Measurements from ENCODE around the gene CD209. TPM values are rescaled to one million over a fixed set of nuclear protein-coding genes. Genes with fewer than 3 reads are reported as not detected.

Gene CD209
- total RNA-seq, 2 experiments from 2014 or later, result not detected

DNA sequence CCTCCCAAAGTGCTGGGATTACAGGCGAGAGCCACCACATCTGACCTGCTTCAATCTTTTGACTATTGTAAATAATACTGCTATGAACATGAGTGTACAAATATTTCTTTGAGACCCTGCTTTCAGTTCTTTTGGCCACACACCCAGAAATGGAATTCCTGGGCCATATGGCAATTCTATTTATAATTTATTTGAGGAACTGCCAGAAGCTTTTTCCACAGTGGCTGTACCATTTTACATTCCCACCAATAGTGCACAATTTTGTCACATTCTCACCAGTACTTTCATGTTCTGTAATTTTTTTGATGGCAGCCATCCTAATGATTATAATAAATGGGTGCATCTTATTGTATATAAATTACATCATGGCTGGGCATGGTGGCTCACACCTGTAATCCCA is 31.7 kb downstream of the CD209 start:
- Mint-ChIP-seq H3K27ac (no peak overlapping the region), H3K36me3 (ENCODE audit: low read depth) (no peaks in the 10 kb centered on the region), H3K27me3 (no peaks in the 10 kb centered on the region), H3K9me3 (no peaks in the 10 kb centered on the region), H3K4me3 (no peak overlapping the region), H3K4me1 (ENCODE audit: low read depth) (no peaks in the 10 kb centered on the region)
- intact Hi-C loops (cut with DNase I, micrococcal nuclease), result no loop called here
- H3K27ac ChIP-seq (ENCODE audit: low read depth in 1 of 2, low read length in 2 of 2), result no peak overlapping the region
- TF ChIP-seq, protein P1, sequence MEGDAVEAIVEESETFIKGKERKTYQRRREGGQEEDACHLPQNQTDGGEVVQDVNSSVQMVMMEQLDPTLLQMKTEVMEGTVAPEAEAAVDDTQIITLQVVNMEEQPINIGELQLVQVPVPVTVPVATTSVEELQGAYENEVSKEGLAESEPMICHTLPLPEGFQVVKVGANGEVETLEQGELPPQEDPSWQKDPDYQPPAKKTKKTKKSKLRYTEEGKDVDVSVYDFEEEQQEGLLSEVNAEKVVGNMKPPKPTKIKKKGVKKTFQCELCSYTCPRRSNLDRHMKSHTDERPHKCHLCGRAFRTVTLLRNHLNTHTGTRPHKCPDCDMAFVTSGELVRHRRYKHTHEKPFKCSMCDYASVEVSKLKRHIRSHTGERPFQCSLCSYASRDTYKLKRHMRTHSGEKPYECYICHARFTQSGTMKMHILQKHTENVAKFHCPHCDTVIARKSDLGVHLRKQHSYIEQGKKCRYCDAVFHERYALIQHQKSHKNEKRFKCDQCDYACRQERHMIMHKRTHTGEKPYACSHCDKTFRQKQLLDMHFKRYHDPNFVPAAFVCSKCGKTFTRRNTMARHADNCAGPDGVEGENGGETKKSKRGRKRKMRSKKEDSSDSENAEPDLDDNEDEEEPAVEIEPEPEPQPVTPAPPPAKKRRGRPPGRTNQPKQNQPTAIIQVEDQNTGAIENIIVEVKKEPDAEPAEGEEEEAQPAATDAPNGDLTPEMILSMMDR (IDR thresholded peaks at IDR 0.05), result no peak
- DNase-seq (no peak), ATAC-seq (ENCODE audit: poor library complexity) (no peak)
- CTCF ChIA-PET, result no interaction called here
- no peaks in the 10 kb centered on the region for H3K27me3 ChIP-seq (ENCODE audit: control insufficient read depth in 1 of 2, insufficient read depth in 2 of 2, low read length in 2 of 2)
- peaks cover 11% of the 10 kb centered on the region for H3K4me1 ChIP-seq (ENCODE audit: insufficient read depth, low read length)
- peaks cover 0 to 5% of the 10 kb centered on the region in 2 experiments for H3K9me3 ChIP-seq (ENCODE audit: control insufficient read depth in 1 of 2, insufficient read depth in 1 of 2, low read length in 2 of 2)
- no peaks in the 10 kb centered on the region for H3K36me3 ChIP-seq (ENCODE audit: insufficient read depth, low read length)
- POLR2A ChIA-PET, result no interaction called here
- H3K4me3 ChIP-seq (ENCODE audit: low read length), result no peak overlapping the region

DNA sequence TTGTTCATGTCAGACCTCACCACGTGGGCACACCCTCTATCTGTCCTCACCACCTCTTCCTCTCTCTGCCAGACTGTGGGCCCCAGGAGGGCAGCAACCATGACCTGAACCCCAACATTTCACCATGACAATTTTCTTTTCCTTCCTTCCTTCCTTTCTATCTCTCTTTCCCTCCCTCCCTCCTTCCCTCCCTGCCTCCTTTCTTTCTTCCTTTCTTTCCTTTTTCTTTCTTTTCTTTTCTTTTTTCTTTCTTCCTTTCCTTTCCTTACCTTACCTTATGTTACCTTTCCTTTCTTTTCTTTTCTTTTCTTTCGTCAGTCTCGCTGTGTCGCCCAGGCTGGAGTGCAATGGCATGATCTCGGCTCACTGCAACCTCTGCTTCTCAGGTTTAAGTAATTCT is 36.7 kb downstream of the CD209 start:
- TF ChIP-seq, protein P1 (IDR thresholded peaks at IDR 0.05), result no peak
- Histone ChIP-seq H3K9me3 (ENCODE audit: control insufficient read depth in 1 of 2, insufficient read depth in 1 of 2, low read length in 2 of 2) (no peaks in the 10 kb centered on the region), H3K4me1 (ENCODE audit: insufficient read depth, low read length) (peaks cover 34% of the 10 kb centered on the region), H3K36me3 (ENCODE audit: insufficient read depth, low read length) (no peaks in the 10 kb centered on the region), H3K27ac (ENCODE audit: low read depth in 1 of 2, low read length in 2 of 2) (no peak overlapping the region), H3K27me3 (ENCODE audit: control insufficient read depth in 1 of 2, insufficient read depth in 2 of 2, low read length in 2 of 2) (no peaks in the 10 kb centered on the region), H3K4me3 (ENCODE audit: low read length) (no peak overlapping the region)
- H3K4me3 Mint-ChIP-seq, result no peak overlapping the region
- ChIA-PET POLR2A (no interaction called here), CTCF (no interaction called here)
- no peaks in the 10 kb centered on the region for H3K36me3 Mint-ChIP-seq (ENCODE audit: low read depth)
- no peaks in the 10 kb centered on the region for H3K27me3 Mint-ChIP-seq
- H3K4me1 Mint-ChIP-seq (ENCODE audit: low read depth), result peaks cover 21% of the 10 kb centered on the region
- DNase-seq (no peak), ATAC-seq (ENCODE audit: poor library complexity) (no peak)
- H3K9me3 Mint-ChIP-seq, result no peaks in the 10 kb centered on the region
- intact Hi-C loops (cut with DNase I, micrococcal nuclease), result no loop called here
- H3K27ac Mint-ChIP-seq, result peak overlapping the region; percentile 34

DNA sequence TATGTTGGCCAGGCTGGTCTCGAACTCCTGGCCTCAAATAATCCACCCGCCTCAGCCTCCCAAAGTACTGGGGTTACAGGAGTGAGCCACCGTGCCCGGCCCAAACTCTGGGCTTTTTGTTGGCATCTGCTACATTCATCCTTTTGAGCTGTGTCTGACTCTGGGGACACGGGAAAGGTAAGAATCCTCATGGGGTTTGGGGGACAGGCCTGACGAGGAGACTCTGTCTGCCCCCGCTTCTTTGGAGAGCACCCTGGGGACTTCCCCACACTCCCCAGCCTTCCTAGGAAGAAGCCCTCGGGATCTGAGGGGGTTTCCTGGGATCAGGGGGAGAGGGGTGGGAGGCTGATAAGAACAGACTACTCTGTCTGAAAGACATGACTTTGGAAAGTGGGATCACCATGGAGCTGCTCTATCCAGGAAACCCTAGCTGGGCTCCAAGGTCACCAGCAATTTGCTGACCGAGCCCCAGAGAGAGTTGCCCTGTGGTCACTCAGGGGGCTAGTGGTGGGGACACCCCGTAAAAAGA is 37.3 kb downstream of the CD209 start:
- ATAC-seq (ENCODE audit: poor library complexity), result no peak
- intact Hi-C loops (cut with DNase I, micrococcal nuclease), result no loop called here
- no peak for DNase-seq
- Histone ChIP-seq H3K4me1 (ENCODE audit: insufficient read depth, low read length) (peaks cover 40% of the 10 kb centered on the region), H3K27ac (ENCODE audit: low read depth in 1 of 2, low read length in 2 of 2) (no peak overlapping the region), H3K4me3 (ENCODE audit: low read length) (no peak overlapping the region), H3K9me3 (ENCODE audit: control insufficient read depth in 1 of 2, insufficient read depth in 1 of 2, low read length in 2 of 2) (no peaks in the 10 kb centered on the region), H3K27me3 (ENCODE audit: control insufficient read depth in 1 of 2, insufficient read depth in 2 of 2, low read length in 2 of 2) (no peaks in the 10 kb centered on the region), H3K36me3 (ENCODE audit: insufficient read depth, low read length) (no peaks in the 10 kb centered on the region)
- Mint-ChIP-seq H3K4me1 (ENCODE audit: low read depth) (peaks cover 27% of the 10 kb centered on the region), H3K36me3 (ENCODE audit: low read depth) (no peaks in the 10 kb centered on the region), H3K27ac (peak overlapping the region; percentile 34), H3K9me3 (no peaks in the 10 kb centered on the region), H3K27me3 (no peaks in the 10 kb centered on the region), H3K4me3 (no peak overlapping the region)
- TF ChIP-seq, protein P1 (IDR thresholded peaks at IDR 0.05), result no peak
- ChIA-PET POLR2A (no interaction called here), CTCF (interaction anchor here (1.4 kb wide), 1 partner anchor 29 kb away, joined by 4 read pairs; the partner anchor contains the start of gene TRAPPC5)

Data from CD4-positive, alpha-beta T cell (primary cell).